Hepatocyte (in vitro differentiated cells): ENCODE results near the gene C10orf67. TPM values are rescaled to one million over a fixed set of nuclear protein-coding genes. Genes with fewer than 3 reads are reported as not detected.

Source experiments
- DNase-seq: peaks from one replicate; pipeline ENCODE4 v3.0.0-alpha.2; 2016; ENCODE audit warnings: low spot score
- H2AFZ ChIP-seq: fragments of 200-600 bp; sonication (generic); 2 replicates; pipeline ENCODE4 v1.6.0; 2016; ENCODE audit warnings: antibody characterized with exemption, mild to moderate bottlenecking
- H3K27ac ChIP-seq: fragments of 200-600 bp; sonication (generic); 2 replicates; pipeline ENCODE4 v1.5.1; 2016; ENCODE audit warnings: mild to moderate bottlenecking
- H3K27me3 ChIP-seq: fragments of 200-600 bp; sonication (generic); 2 replicates; pipeline ENCODE4 v1.6.1; 2016
- H3K36me3 ChIP-seq: fragments of 200-600 bp; sonication (generic); replicated peaks from 2 replicates; pipeline ENCODE4 v1.5.1; 2016; ENCODE audit warnings: low read depth; ENCODE audit not compliant: insufficient read depth
- H3K4me1 ChIP-seq: fragments of 200-600 bp; sonication (generic); 2 replicates; pipeline ENCODE4 v1.5.1; 2016; ENCODE audit warnings: mild to moderate bottlenecking, moderate library complexity; ENCODE audit not compliant: insufficient read depth
- H3K4me2 ChIP-seq: fragments of 200-600 bp; sonication (generic); 2 replicates; pipeline ENCODE4 v1.6.0; 2016
- H3K4me3 ChIP-seq: fragments of 200-600 bp; sonication (generic); 2 replicates; pipeline ENCODE4 v1.5.1; 2016; ENCODE audit warnings: mild to moderate bottlenecking
- H3K79me2 ChIP-seq: fragments of 200-600 bp; sonication (generic); 2 replicates; pipeline ENCODE4 v1.6.0; 2017; ENCODE audit warnings: mild to moderate bottlenecking
- H3K9me2 ChIP-seq: fragments of 200-600 bp; sonication (generic); replicated peaks from 2 replicates; pipeline ENCODE4 v1.6.0; 2017; ENCODE audit warnings: mild to moderate bottlenecking; ENCODE audit not compliant: insufficient read depth
- H3K9me3 ChIP-seq: fragments of 200-600 bp; sonication (generic); 2 replicates; pipeline ENCODE4 v1.5.1; 2016; ENCODE audit warnings: low read depth, mild to moderate bottlenecking
- H4K20me1 ChIP-seq: fragments of 200-600 bp; sonication (generic); 2 replicates; pipeline ENCODE4 v1.6.0; 2016; ENCODE audit warnings: mild to moderate bottlenecking; ENCODE audit not compliant: insufficient read depth, poor library complexity, severe bottlenecking
- CTCF ChIP-seq: fragments of 200-600 bp; sonication (generic); IDR thresholded peaks from 2 replicates; pipeline ENCODE4 v1.5.1; 2016; ENCODE audit warnings: antibody characterized with exemption, mild to moderate bottlenecking; ENCODE audit not compliant: poor library complexity
- EZH2 ChIP-seq: fragments of 200-600 bp; sonication (generic); IDR thresholded peaks from 2 replicates; pipeline ENCODE4 v1.6.1; 2016; ENCODE audit warnings: antibody characterized with exemption, mild to moderate bottlenecking, borderline replicate concordance
- EZH2phosphoT487 ChIP-seq: fragments of 200-600 bp; sonication (generic); IDR thresholded peaks from one replicate; pipeline ENCODE4 v1.6.1; 2018; ENCODE audit warnings: antibody characterized with exemption, mild to moderate bottlenecking, low read depth, moderate library complexity; ENCODE audit not compliant: unreplicated experiment, severe bottlenecking
- WGBS: methylation state at CpG from one replicate; pipeline ENCODE4 v1.1.6; 2016; ENCODE audit warnings: low lambda C conversion rate; ENCODE audit errors: missing lambda C conversion rate; 5-methylcytosine and 5-hydroxymethylcytosine counted together
- polyA plus RNA-seq: library from polyadenylated mRNA; unstranded; fragments of >200 nt; fragmentation: Nextera tagmentation; extraction: Ambion mirVana; gene quantifications from 2 replicates; pipeline ENCODE4 v1.2.1, GENCODE V29; 2016
- total RNA-seq: library from RNA; depleted of rRNA; stranded (reverse); fragments of >200 nt; gene quantifications from 2 replicates; pipeline ENCODE4 v1.2.3, GENCODE V29; 2014

The C10orf67 gene
- total and polyA plus RNA-seq, 2 experiments from 2014 or later = 0.10 TPM; not detected in 1

DNA sequence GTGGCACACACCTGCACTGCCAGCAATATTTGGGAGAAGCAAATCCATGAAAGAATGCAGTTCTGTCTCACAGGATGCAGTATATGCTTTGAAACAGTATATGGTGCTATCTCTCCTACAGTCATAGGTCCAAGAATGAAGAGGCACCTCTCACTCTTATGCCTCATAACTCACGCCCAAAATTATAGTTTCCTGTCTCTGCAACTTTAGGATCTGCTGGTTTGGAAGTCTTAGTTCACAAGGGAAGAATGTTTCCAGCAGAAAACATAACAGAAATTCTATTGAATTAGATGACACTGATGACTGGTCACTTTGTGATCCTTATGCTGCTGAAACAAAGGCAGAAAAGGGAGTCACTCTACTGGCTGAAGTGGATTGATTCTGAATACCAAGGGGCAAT lies 5.7 kb downstream of the C10orf67 start:
- TF ChIP-seq EZH2 = no peak
- no peak for TF ChIP-seq CTCF
- no peak for TF ChIP-seq EZH2phosphoT487

GRCh38 chr10:23338155-23338828 lies 6.3 kb downstream of the C10orf67 start:
- peak; percentile 29 for DNase-seq
- TF ChIP-seq CTCF (no peak), EZH2 (no peak), EZH2phosphoT487 (no peak)
- Histone ChIP-seq H3K36me3 (no peaks in the 10 kb centered on the region), H3K9me2 (no peaks in the 10 kb centered on the region), H3K27ac (no peak overlapping the region), H3K9me3 (no peaks in the 10 kb centered on the region), H4K20me1 (no peaks in the 10 kb centered on the region), H3K4me3 (no peak overlapping the region), H2AFZ (no peak overlapping the region), H3K27me3 (peaks cover 16% of the 10 kb centered on the region), H3K79me2 (no peaks in the 10 kb centered on the region), H3K4me2 (no peak overlapping the region), H3K4me1 (no peaks in the 10 kb centered on the region)
- WGBS = 62% methylated on average over 11 of the region's 11 CpGs

More for the DNA sequence above, 5.7 kb downstream of the C10orf67 start:
- Histone ChIP-seq H3K27me3 (peaks cover 22% of the 10 kb centered on the region), H3K4me3 (no peak overlapping the region), H4K20me1 (no peaks in the 10 kb centered on the region), H3K4me1 (no peaks in the 10 kb centered on the region), H3K79me2 (no peaks in the 10 kb centered on the region), H2AFZ (no peak overlapping the region), H3K9me2 (no peaks in the 10 kb centered on the region), H3K27ac (no peak overlapping the region), H3K9me3 (no peaks in the 10 kb centered on the region), H3K4me2 (no peak overlapping the region), H3K36me3 (no peaks in the 10 kb centered on the region)
- no peak for DNase-seq
- WGBS = 77% methylated on average over 1 of the region's 1 CpG

DNA sequence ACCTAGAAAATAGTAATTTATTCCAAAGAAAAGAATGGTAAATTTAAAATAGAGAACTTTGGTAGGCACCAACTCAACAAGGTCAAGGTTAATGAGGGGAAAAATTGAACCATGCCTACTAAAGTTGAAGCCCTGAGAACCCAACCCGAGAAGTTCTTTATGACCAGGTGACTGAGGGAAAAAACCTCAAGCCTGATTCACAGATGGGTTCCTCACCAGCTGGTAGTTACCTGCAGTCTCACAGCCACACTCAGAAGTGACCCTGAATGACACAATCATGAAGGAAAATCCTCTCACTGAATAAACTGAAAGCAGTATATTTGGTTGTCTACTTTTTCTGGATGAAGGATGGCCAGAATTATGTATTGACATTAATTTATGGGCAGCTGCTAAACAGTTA lies 7.0 kb downstream of the C10orf67 start:
- DNase-seq = no peak
- Histone ChIP-seq H3K9me2 (no peaks in the 10 kb centered on the region), H3K79me2 (no peaks in the 10 kb centered on the region), H3K4me2 (no peak overlapping the region), H3K4me1 (no peaks in the 10 kb centered on the region), H3K27ac (no peak overlapping the region), H3K36me3 (no peaks in the 10 kb centered on the region), H4K20me1 (no peaks in the 10 kb centered on the region), H3K27me3 (peaks cover 10% of the 10 kb centered on the region), H2AFZ (no peak overlapping the region), H3K4me3 (no peak overlapping the region), H3K9me3 (no peaks in the 10 kb centered on the region)
- TF ChIP-seq EZH2 (no peak), CTCF (no peak), EZH2phosphoT487 (no peak)
- 90% methylated on average over 1 of the region's 1 CpG for WGBS
